Breast epithelium (tissue), 4 donors: ENCODE results near the gene EXPH5. TPM values are rescaled to one million over a fixed set of nuclear protein-coding genes. Genes with fewer than 3 reads are reported as not detected.

ENCODE experiments used
- DNase-seq, 2 donors: peaks; one replicate each; pipeline ENCODE4 v3.0.0-alpha.2; 2019; ENCODE audit warnings: low spot score in 2 of 2
- H3K27ac ChIP-seq, 2 donors: fragments of 200-600 bp; sonication (generic) in 1 of 2; one replicate each; pipeline ENCODE4 v1.5.1; 2016 to 2019; ENCODE audit warnings: mild to moderate bottlenecking in 1 of 2
- H3K27me3 ChIP-seq, 2 donors: fragments of 200-600 bp; sonication (generic) in 1 of 2; one replicate each; pipeline versions ENCODE4 v1.5.1 to v1.6.0; 2017 to 2019; ENCODE audit warnings: control low read depth in 1 of 2, mild to moderate bottlenecking in 1 of 2
- H3K36me3 ChIP-seq: fragments of 200-600 bp; one replicate; pipeline ENCODE4 v1.5.1; 2019
- H3K4me1 ChIP-seq, 2 donors: fragments of 200-600 bp; sonication (generic); one replicate each; pipeline ENCODE4 v1.5.1; 2016 to 2019; ENCODE audit warnings: control low read depth in 1 of 2
- H3K4me3 ChIP-seq, 3 donors: fragments of 200-600 bp; sonication (generic); 1 replicate in 2 of 3; 2 replicates in 1 of 3; pipeline ENCODE4 v1.5.1; 2016 to 2019; ENCODE audit warnings: mild to moderate bottlenecking in 3 of 3, moderate library complexity in 2 of 3
- H3K9me3 ChIP-seq, 2 donors: fragments of 200-600 bp; sonication (generic) in 1 of 2; one replicate each; pipeline ENCODE4 v1.5.1; 2016 to 2019; ENCODE audit warnings: control low read depth in 1 of 2
- CTCF ChIP-seq, 3 donors: fragments of 450-650 bp; IDR thresholded peaks; one replicate each; pipeline ENCODE4 v1.5.1; 2016 to 2017; ENCODE audit warnings: antibody characterized with exemption in 3 of 3, mild to moderate bottlenecking in 3 of 3, moderate library complexity in 3 of 3
- POLR2A ChIP-seq: fragments of 450-650 bp; IDR thresholded peaks from one replicate; pipeline ENCODE4 v1.6.1; 2016; ENCODE audit warnings: antibody characterized with exemption, mild to moderate bottlenecking, moderate library complexity
- POLR2AphosphoS5 ChIP-seq, 3 donors: sonication (generic); formaldehyde crosslinking; IDR thresholded peaks; one replicate each; pipeline ENCODE4 v1.6.1; 2017; ENCODE audit warnings: antibody characterized with exemption in 3 of 3
- intact Hi-C: fragments of 100-400 bp; cut with DNase I; formaldehyde crosslinking; loops from one replicate; pipeline ENCODE4 v1.15.1; 2023; ENCODE audit warnings: low total_unique reads
- total RNA-seq, 3 donors: library from RNA; depleted of rRNA; stranded (reverse); fragments of >200 nt; gene quantifications; one replicate each; pipeline ENCODE4 v1.1.0, GENCODE V29; 2016

EXPH5 gene
- total RNA-seq, 3 donors from 2014 or later = 3.2 to 16.8 (median 8.8) TPM

GRCh38 chr11:108466405-108466804, 127.2 kb downstream of the EXPH5 start:
- Histone ChIP-seq H3K9me3 (no peaks in the 10 kb centered on the region), H3K27ac (peak overlapping the region; percentile 100), H3K4me3 (peak overlapping the region; percentile 66 to 88 (median 72)), H3K36me3 (no peaks in the 10 kb centered on the region), H3K4me1 (no peaks in the 10 kb centered on the region), H3K27me3 (no peaks in the 10 kb centered on the region)
- no peak for DNase-seq
- no peak for TF ChIP-seq POLR2AphosphoS5 (IDR thresholded peaks at IDR 0.05)
- TF ChIP-seq CTCF (IDR thresholded peaks at IDR 0.05) = no peak
- TF ChIP-seq POLR2A = no peak
- intact Hi-C loops = no loop called here

Other genes with a start within 250 kb of the EXPH5 start
- gene C11orf65, start 126.2 kb downstream of the EXPH5 start, total RNA-seq = 1 to 10 TPM in 1 of 3 donors, under 1 TPM in 2; 0.32 to 1.9 (median 0.66) TPM
- 10 to 100 TPM; 11.4 to 26.1 (median 20.3) TPM for gene POGLUT3, start 95.4 kb downstream of the EXPH5 start, total RNA-seq
- gene DDX10, start 71.3 kb upstream of the EXPH5 start, total RNA-seq = 10 to 100 TPM; 17.3 to 41.9 (median 29.5) TPM